SU-DHL-6 (cell line): Measurements from ENCODE around the gene INPP5A.

ENCODE experiments used
- H2AFZ ChIP-seq: fragments of 200-600 bp; sonication (generic); 2 replicates; pipeline ENCODE4 v1.6.1; 2014; ENCODE audit warnings: low read depth, mild to moderate bottlenecking, moderate library complexity, mixed read lengths, antibody characterized with exemption, low read length; ENCODE audit not compliant: severe bottlenecking
- H3F3A ChIP-seq: fragments of 200-600 bp; shearing (Covaris generic); 2 replicates; pipeline ENCODE4 v1.6.0; 2016; ENCODE audit warnings: antibody characterized with exemption, mild to moderate bottlenecking; ENCODE audit not compliant: insufficient read depth
- H3K27ac ChIP-seq: fragments of 200-600 bp; sonication (generic); 2 replicates; pipeline ENCODE4 v1.5.1; 2016; ENCODE audit warnings: low read depth, mild to moderate bottlenecking, low read length, moderate library complexity, mixed read lengths
- H3K27me3 ChIP-seq: fragments of 200-600 bp; sonication (generic), shearing (Covaris generic); 2 replicates; pipeline ENCODE4 v1.6.0; 2014; ENCODE audit warnings: mild to moderate bottlenecking, low read length
- H3K36me3 ChIP-seq: fragments of 200-600 bp; sonication (generic); 2 replicates; pipeline ENCODE4 v1.6.1; 2014; ENCODE audit warnings: mild to moderate bottlenecking, low read length, mixed read lengths
- H3K4me2 ChIP-seq: fragments of 300-600, 200-600 bp; shearing (Covaris generic), sonication (generic); 2 replicates; pipeline ENCODE4 v1.6.0; 2014; ENCODE audit warnings: low read length, low read depth, mild to moderate bottlenecking; ENCODE audit not compliant: poor library complexity, severe bottlenecking
- H3K4me3 ChIP-seq: fragments of 200-600 bp; sonication (generic); 2 replicates; pipeline ENCODE4 v1.5.1; 2014; ENCODE audit warnings: antibody characterized with exemption, low read length, mild to moderate bottlenecking, mixed read lengths; ENCODE audit not compliant: insufficient read depth, poor library complexity, severe bottlenecking
- H3K79me2 ChIP-seq: fragments of 200-600 bp; sonication (generic); 2 replicates; pipeline ENCODE4 v1.6.1; 2014; ENCODE audit warnings: mild to moderate bottlenecking, low read length, moderate library complexity; ENCODE audit not compliant: insufficient read depth
- H3K9ac ChIP-seq: fragments of 200-600 bp; sonication (generic); 2 replicates; pipeline ENCODE4 v1.7.0; 2014; ENCODE audit warnings: mild to moderate bottlenecking, low read length
- H3K9me2 ChIP-seq: fragments of 200-600 bp; sonication (generic); replicated peaks from 2 replicates; pipeline ENCODE4 v1.6.1; 2014; ENCODE audit warnings: low read length; ENCODE audit not compliant: insufficient read depth
- H3K9me3 ChIP-seq: fragments of 200-600 bp; sonication (generic); 2 replicates; pipeline ENCODE4 v1.6.1; 2014; ENCODE audit warnings: low read length, mixed read lengths; ENCODE audit not compliant: insufficient read depth
- H4K20me1 ChIP-seq: fragments of 200-600 bp; sonication (generic); 2 replicates; pipeline ENCODE4 v1.6.1; 2014; ENCODE audit warnings: low read depth, mild to moderate bottlenecking, antibody characterized with exemption, low read length, moderate library complexity, mixed read lengths
- CTCF ChIP-seq: fragments of 200-600 bp; sonication (generic); IDR thresholded peaks from one replicate; pipeline ENCODE4 v1.5.1; 2017; ENCODE audit warnings: antibody characterized with exemption, mild to moderate bottlenecking, low read length, moderate library complexity; ENCODE audit not compliant: insufficient read depth, poor library complexity, severe bottlenecking
- EZH2phosphoT487 ChIP-seq: fragments of 200-600 bp; sonication (generic), shearing (Covaris generic); conservative IDR thresholded peaks from 2 replicates; pipeline ENCODE4 v1.6.1; 2018; ENCODE audit warnings: mild to moderate bottlenecking, antibody characterized with exemption, low read length, moderate library complexity, mixed read lengths

The INPP5A gene

GRCh38 chr10:132644527-132645246 lies 107.1 kb downstream of the INPP5A start:
- H2AFZ ChIP-seq = no peak overlapping the region
- H3F3A ChIP-seq = no peaks in the 10 kb centered on the region
- no peaks in the 10 kb centered on the region for H3K9me2 ChIP-seq
- H3K79me2 ChIP-seq = no peaks in the 10 kb centered on the region
- H3K36me3 ChIP-seq = no peaks in the 10 kb centered on the region
- no peak overlapping the region for H3K4me2 ChIP-seq
- H3K9me3 ChIP-seq = no peaks in the 10 kb centered on the region
- no peaks in the 10 kb centered on the region for H4K20me1 ChIP-seq
- no peak overlapping the region for H3K4me3 ChIP-seq
- H3K27ac ChIP-seq = no peak overlapping the region
- H3K27me3 ChIP-seq = no peaks in the 10 kb centered on the region
- TF ChIP-seq EZH2phosphoT487 (no peak), CTCF (no peak)
- H3K9ac ChIP-seq = no peak overlapping the region

GRCh38 chr10:132645247-132645530 lies 107.6 kb downstream of the INPP5A start:
- no peaks in the 10 kb centered on the region for H3K36me3 ChIP-seq
- TF ChIP-seq EZH2phosphoT487 = no peak
- TF ChIP-seq CTCF = no peak
- no peak overlapping the region for H3K9ac ChIP-seq
- H3K4me2 ChIP-seq = no peak overlapping the region
- no peaks in the 10 kb centered on the region for H3K79me2 ChIP-seq
- no peaks in the 10 kb centered on the region for H3K9me2 ChIP-seq
- no peaks in the 10 kb centered on the region for H4K20me1 ChIP-seq
- no peaks in the 10 kb centered on the region for H3K9me3 ChIP-seq
- H3F3A ChIP-seq = no peaks in the 10 kb centered on the region
- H2AFZ ChIP-seq = no peak overlapping the region
- H3K4me3 ChIP-seq = no peak overlapping the region
- H3K27me3 ChIP-seq = no peaks in the 10 kb centered on the region
- no peak overlapping the region for H3K27ac ChIP-seq

GRCh38 chr10:132645630-132646442 lies 108.2 kb downstream of the INPP5A start:
- H3K9me2 ChIP-seq = no peaks in the 10 kb centered on the region
- TF ChIP-seq EZH2phosphoT487 (no peak), CTCF (no peak)
- H3K27ac ChIP-seq = no peak overlapping the region
- H3K9ac ChIP-seq = no peak overlapping the region
- no peaks in the 10 kb centered on the region for H3F3A ChIP-seq
- no peaks in the 10 kb centered on the region for H3K9me3 ChIP-seq
- no peak overlapping the region for H2AFZ ChIP-seq
- H3K4me2 ChIP-seq = no peak overlapping the region
- H4K20me1 ChIP-seq = no peaks in the 10 kb centered on the region
- no peaks in the 10 kb centered on the region for H3K79me2 ChIP-seq
- no peaks in the 10 kb centered on the region for H3K27me3 ChIP-seq
- no peak overlapping the region for H3K4me3 ChIP-seq
- H3K36me3 ChIP-seq = no peaks in the 10 kb centered on the region
